Measurements from ENCODE around the gene ETAA1.

DNA sequence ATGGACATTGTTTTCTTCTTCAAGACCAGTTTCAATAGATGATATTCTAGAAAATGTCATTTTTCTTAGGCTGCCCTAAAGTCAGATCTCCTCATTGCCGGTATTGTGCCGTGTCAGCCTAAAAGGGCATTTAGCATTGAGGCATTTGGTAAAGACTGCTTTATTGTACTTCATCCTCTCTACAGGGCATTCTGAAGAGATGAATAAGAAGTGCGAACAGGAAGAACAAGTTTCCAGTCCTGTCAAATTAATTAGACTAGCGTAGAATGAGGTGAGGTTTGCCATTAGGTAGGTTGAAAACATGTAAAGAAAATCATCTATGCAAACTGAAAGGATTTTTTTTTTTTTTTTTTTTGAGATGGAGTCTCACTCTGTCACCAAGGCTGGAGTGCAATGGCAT, 60.6 kb downstream of the ETAA1 start:
- TF ChIP-seq, protein P1, sequence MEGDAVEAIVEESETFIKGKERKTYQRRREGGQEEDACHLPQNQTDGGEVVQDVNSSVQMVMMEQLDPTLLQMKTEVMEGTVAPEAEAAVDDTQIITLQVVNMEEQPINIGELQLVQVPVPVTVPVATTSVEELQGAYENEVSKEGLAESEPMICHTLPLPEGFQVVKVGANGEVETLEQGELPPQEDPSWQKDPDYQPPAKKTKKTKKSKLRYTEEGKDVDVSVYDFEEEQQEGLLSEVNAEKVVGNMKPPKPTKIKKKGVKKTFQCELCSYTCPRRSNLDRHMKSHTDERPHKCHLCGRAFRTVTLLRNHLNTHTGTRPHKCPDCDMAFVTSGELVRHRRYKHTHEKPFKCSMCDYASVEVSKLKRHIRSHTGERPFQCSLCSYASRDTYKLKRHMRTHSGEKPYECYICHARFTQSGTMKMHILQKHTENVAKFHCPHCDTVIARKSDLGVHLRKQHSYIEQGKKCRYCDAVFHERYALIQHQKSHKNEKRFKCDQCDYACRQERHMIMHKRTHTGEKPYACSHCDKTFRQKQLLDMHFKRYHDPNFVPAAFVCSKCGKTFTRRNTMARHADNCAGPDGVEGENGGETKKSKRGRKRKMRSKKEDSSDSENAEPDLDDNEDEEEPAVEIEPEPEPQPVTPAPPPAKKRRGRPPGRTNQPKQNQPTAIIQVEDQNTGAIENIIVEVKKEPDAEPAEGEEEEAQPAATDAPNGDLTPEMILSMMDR (IDR thresholded peaks at IDR 0.05), result no peak
- TF ChIP-seq EP300 (IDR thresholded peaks at IDR 0.05), result no peak

Measured in suprapubic skin (tissue), 3 donors.